HepG2 (cell line): ENCODE data around the gene PLD6. TPM values are rescaled to one million over a fixed set of nuclear protein-coding genes. Genes with fewer than 3 reads are reported as not detected.

ENCODE experiments used
- EHMT2 ChIP-seq: fragments of 200-600 bp; sonication (generic); IDR thresholded peaks from 2 replicates; pipeline ENCODE4 v1.7.0; 2017; ENCODE audit warnings: antibody characterized with exemption, low read depth, low read length, borderline replicate concordance
- ELF1 ChIP-seq: sonication (generic); formaldehyde crosslinking; IDR thresholded peaks from 2 replicates; pipeline ENCODE4 v1.4.0; 2020; ENCODE audit warnings: missing genetic modification reagents
- GTF3A ChIP-seq: sonication (generic); formaldehyde crosslinking; conservative IDR thresholded peaks from 2 replicates; pipeline ENCODE4 v1.4.0; 2020; ENCODE audit warnings: mild to moderate bottlenecking, missing genetic modification reagents
- HCFC1 ChIP-seq: fragments of 150-350 bp; IDR thresholded peaks from 2 replicates; pipeline ENCODE4 v1.6.1; 2014; ENCODE audit warnings: low read depth, low read length
- HIC2 ChIP-seq: sonication (generic); formaldehyde crosslinking; IDR thresholded peaks from 2 replicates; pipeline ENCODE4 v1.9.0; 2022; ENCODE audit warnings: low read depth, missing genetic modification reagents
- HNRNPH1 ChIP-seq: fragments of 200-400 bp; formaldehyde crosslinking; optimal IDR thresholded peaks from 2 replicates; pipeline ENCODE3; 2017; ENCODE audit warnings: mild to moderate bottlenecking, low read depth, low read length
- KAT8 ChIP-seq: IDR thresholded peaks from 2 replicates; pipeline ENCODE4 v1.6.1; 2016; ENCODE audit warnings: missing genetic modification reagents, missing compliant biosample characterization
- KLF9 ChIP-seq: IDR thresholded peaks from 2 replicates; pipeline ENCODE4 v1.6.1; 2016; ENCODE audit warnings: low read depth
- MBD4 ChIP-seq: IDR thresholded peaks from 2 replicates; pipeline ENCODE4 v1.6.1; 2012; ENCODE audit warnings: low read length, inconsistent platforms, borderline replicate concordance
- MTF1 ChIP-seq: sonication (generic); formaldehyde crosslinking; IDR thresholded peaks from 2 replicates; pipeline ENCODE4 v1.5.0; 2020; ENCODE audit warnings: missing genetic modification reagents
- NR2F2 ChIP-seq: IDR thresholded peaks from 2 replicates; pipeline ENCODE4 v1.6.1; 2012; ENCODE audit warnings: low read depth, inconsistent platforms, borderline replicate concordance
- NR3C1 ChIP-seq: sonication (generic); formaldehyde crosslinking; IDR thresholded peaks from 2 replicates; pipeline ENCODE4 v1.4.0; 2020; ENCODE audit warnings: missing genetic modification reagents
- PRMT3 ChIP-seq: sonication (generic); formaldehyde crosslinking; IDR thresholded peaks from 2 replicates; pipeline ENCODE4 v1.8.1; 2022; ENCODE audit warnings: low read depth, mild to moderate bottlenecking, moderate library complexity, missing genetic modification reagents, borderline replicate concordance
- SP5 ChIP-seq: IDR thresholded peaks from 2 replicates; pipeline ENCODE4 v1.6.1; 2016; ENCODE audit warnings: low read depth, borderline replicate concordance
- SRSF9 ChIP-seq: fragments of 200-400 bp; formaldehyde crosslinking; IDR thresholded peaks from 2 replicates; pipeline ENCODE4 v1.6.1; 2018; ENCODE audit warnings: borderline replicate concordance, mild to moderate bottlenecking, low read depth, low read length; ENCODE audit not compliant: insufficient read depth, poor library complexity, severe bottlenecking
- U2AF2 ChIP-seq: fragments of 200-400 bp; formaldehyde crosslinking; IDR thresholded peaks from 2 replicates; pipeline ENCODE4 v1.6.1; 2017; ENCODE audit warnings: low read depth, mild to moderate bottlenecking, low read length
- XBP1 ChIP-seq: sonication (generic); formaldehyde crosslinking; IDR thresholded peaks from 2 replicates; pipeline ENCODE4 v1.5.0; 2020; ENCODE audit warnings: missing genetic modification reagents
- ZBTB14 ChIP-seq: sonication (generic); formaldehyde crosslinking; IDR thresholded peaks from 2 replicates; pipeline ENCODE4 v1.4.0; 2020; ENCODE audit warnings: missing genetic modification reagents
- ZBTB7A ChIP-seq: sonication (generic); formaldehyde crosslinking; IDR thresholded peaks from 2 replicates; pipeline ENCODE4 v1.8.0; 2022; ENCODE audit warnings: mild to moderate bottlenecking, missing genetic modification reagents
- ZMYM2 ChIP-seq: sonication (generic); formaldehyde crosslinking; IDR thresholded peaks from 2 replicates; pipeline ENCODE4 v1.8.0; 2022; ENCODE audit warnings: mild to moderate bottlenecking, missing genetic modification reagents
- ZNF335 ChIP-seq: sonication (generic); formaldehyde crosslinking; IDR thresholded peaks from 2 replicates; pipeline ENCODE4 v1.4.0; 2020; ENCODE audit warnings: missing genetic modification reagents
- ZNF446 ChIP-seq: sonication (generic); formaldehyde crosslinking; IDR thresholded peaks from 2 replicates; pipeline ENCODE4 v1.5.0; 2020; ENCODE audit warnings: mild to moderate bottlenecking, missing genetic modification reagents
- ZNF564 ChIP-seq: sonication (generic); formaldehyde crosslinking; IDR thresholded peaks from 2 replicates; pipeline ENCODE4 v1.8.1; 2023; ENCODE audit warnings: mild to moderate bottlenecking, missing genetic modification reagents
- ZNF597 ChIP-seq: sonication (generic); formaldehyde crosslinking; IDR thresholded peaks from 2 replicates; pipeline ENCODE4 v1.5.0; 2020; ENCODE audit warnings: missing genetic modification reagents
- ZNF652 ChIP-seq: IDR thresholded peaks from 2 replicates; pipeline ENCODE4 v1.6.1; 2016; ENCODE audit warnings: low read depth, borderline replicate concordance
- ZNF766 ChIP-seq: sonication (generic); formaldehyde crosslinking; IDR thresholded peaks from 2 replicates; pipeline ENCODE4 v1.5.0; 2020; ENCODE audit warnings: missing genetic modification reagents, borderline replicate concordance
- ZNF883 ChIP-seq: sonication (generic); formaldehyde crosslinking; IDR thresholded peaks from 2 replicates; pipeline ENCODE4 v1.5.1; 2020; ENCODE audit warnings: mild to moderate bottlenecking, missing genetic modification reagents; ENCODE audit errors: not compliant biosample characterization
- ZSCAN20 ChIP-seq: sonication (generic); formaldehyde crosslinking; IDR thresholded peaks from 2 replicates; pipeline ENCODE4 v1.4.0; 2020; ENCODE audit warnings: missing genetic modification reagents, mild to moderate bottlenecking, borderline replicate concordance
- polyA plus RNA-seq, 8 experiments: library from polyadenylated mRNA; depleted of rRNA in 3 of 8; stranded (reverse) in 7 of 8; unstranded in 1 of 8; fragments of >200 nt; fragmentation: Illumina TruSeq in 4 of 8; extraction: Trizol in 4 of 8; gene quantifications; 2 replicates each; pipeline versions ENCODE4 v1.2.1 to v1.2.3, GENCODE V29; 2011 to 2016; ENCODE audit warnings: low read depth in 4 of 8, missing spikeins in 1 of 8, mixed read lengths in 1 of 8; ENCODE audit not compliant: insufficient read depth in 1 of 8
- total RNA-seq, 5 experiments: library from RNA; depleted of rRNA; stranded (reverse); fragments of >200 nt; fragmentation: Illumina TruSeq; extraction: Trizol; gene quantifications; 2 replicates each; pipeline ENCODE4 v1.2.3, GENCODE V29; 2016; ENCODE audit warnings: low read depth in 1 of 5

Gene PLD6
- total and polyA plus RNA-seq, 2 of the 13 experiments (the other 11 are each of a cell fraction or from before 2014, with no cell fraction given), result 5.2 to 11.4 TPM

- no peak for TF ChIP-seq ZNF597 (CRISPR knock-in tag)
- no peak for TF ChIP-seq ZNF335 (CRISPR knock-in tag)
- TF ChIP-seq NR2F2, result no peak
- peak; percentile 84; the same call in 1 of the 2 replicates for TF ChIP-seq HIC2 (CRISPR knock-in tag)
- TF ChIP-seq SRSF9, result no peak
- TF ChIP-seq ZBTB7A, result no peak; the same call in 1 of the 2 replicates
- no peak for TF ChIP-seq ELF1
- TF ChIP-seq ZNF652 (CRISPR knock-in tag), result no peak
- peak; percentile 85; the same call in 1 of the 2 replicates for TF ChIP-seq KLF9 (CRISPR knock-in tag)
- peak; percentile 60 for TF ChIP-seq ZMYM2
- peak; percentile 94; the same call in 1 of the 2 replicates for TF ChIP-seq ZNF564 (CRISPR knock-in tag)
- peak; percentile 92; the same call in 1 of the 2 replicates for TF ChIP-seq ZSCAN20
- no peak for TF ChIP-seq XBP1 (CRISPR knock-in tag)
- no peak for TF ChIP-seq HCFC1
- TF ChIP-seq ZNF883, result peak; percentile 87
- no peak for TF ChIP-seq KAT8 (CRISPR knock-in tag)
- 0 out of 2 replicates have a peak, but pooled peaks have one; percentile 12 for TF ChIP-seq ZBTB14 (CRISPR knock-in tag)
- peak; percentile 97 for TF ChIP-seq ZNF446 (CRISPR knock-in tag)
- no peak for TF ChIP-seq HNRNPH1
- TF ChIP-seq PRMT3 (CRISPR knock-in tag), result no peak; the same call in 1 of the 2 replicates
- TF ChIP-seq SP5 (CRISPR knock-in tag), result peak; percentile 88
- TF ChIP-seq ZNF766 (CRISPR knock-in tag), result peak; percentile 97
- no peak for TF ChIP-seq EHMT2
- no peak for TF ChIP-seq MTF1 (CRISPR knock-in tag)
- TF ChIP-seq GTF3A (CRISPR knock-in tag), result 0 out of 2 replicates have a peak, but pooled peaks have one; percentile 76
- TF ChIP-seq U2AF2, result no peak
- TF ChIP-seq NR3C1, result no peak
- TF ChIP-seq MBD4, result no peak
These were observed at the start of gene PLD6 (continued) for GRCh38 chr17:17206124-17206912.
